NCI-H82 (cell line): ENCODE data around the gene ANXA3.
"Not testable (repeated sequence)": the region's sequence is repeated elsewhere in the genome, so short reads cannot be mapped to it uniquely, and the experiment has no call there.

Experiments
- DNase-seq: peaks from one replicate; lab custom pipeline; 2025; lab: John Stamatoyannopoulos, UW

Gene ANXA3

DNA sequence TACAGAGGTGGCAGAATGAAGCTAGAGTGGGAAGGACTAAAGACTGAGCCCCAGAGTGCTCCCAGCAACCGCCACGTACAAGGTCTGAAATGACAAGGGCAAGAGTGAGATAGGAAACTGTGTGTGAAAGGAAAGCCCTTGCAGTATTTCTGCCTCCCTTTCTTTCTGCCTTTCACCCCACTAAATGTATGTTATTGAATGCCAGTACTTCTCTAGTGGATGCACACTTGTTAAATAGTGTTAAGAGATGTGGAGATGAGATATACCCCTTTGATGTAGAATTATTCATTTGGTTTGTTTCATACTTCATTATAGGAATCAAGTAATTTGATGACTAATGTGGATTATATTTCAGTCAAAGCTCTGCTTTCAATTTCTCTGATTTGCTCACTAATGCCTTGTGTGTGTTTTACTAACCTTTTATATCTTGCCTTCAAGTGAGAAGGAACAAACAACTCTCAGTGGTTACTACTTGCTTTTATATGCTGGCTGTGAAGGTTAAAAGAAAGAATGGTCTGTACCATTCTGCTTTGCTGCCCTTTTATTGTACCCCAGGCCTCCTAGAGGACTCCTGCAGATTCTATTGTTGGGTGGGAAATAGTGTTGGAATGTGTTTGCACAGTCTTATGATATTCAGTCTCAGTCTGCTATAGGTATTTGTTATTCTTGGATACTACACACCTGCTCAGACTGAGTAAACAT lies 8.0 kb upstream of the ANXA3 start:
- DNase-seq = no peak

DNA sequence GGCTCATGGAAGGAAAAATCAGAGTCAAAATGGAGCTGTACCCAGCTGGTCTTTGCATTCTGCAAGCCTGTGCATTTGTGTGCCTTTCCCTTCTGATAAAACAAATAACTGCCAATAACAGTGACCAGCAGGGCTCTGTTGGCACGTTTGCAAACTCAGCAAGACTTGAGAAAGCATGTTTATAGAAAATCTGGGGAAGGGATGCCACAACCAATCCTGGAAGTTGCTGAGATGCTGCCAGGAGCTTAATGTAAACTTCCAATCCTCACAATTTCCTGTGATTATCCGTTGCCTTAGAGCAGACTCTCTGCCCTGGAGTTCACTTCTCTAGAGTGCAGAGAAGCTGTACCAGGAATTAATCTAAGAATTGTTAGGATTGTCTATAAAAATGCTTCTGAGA lies 6.9 kb upstream of the ANXA3 start:
- DNase-seq = no peak

DNA sequence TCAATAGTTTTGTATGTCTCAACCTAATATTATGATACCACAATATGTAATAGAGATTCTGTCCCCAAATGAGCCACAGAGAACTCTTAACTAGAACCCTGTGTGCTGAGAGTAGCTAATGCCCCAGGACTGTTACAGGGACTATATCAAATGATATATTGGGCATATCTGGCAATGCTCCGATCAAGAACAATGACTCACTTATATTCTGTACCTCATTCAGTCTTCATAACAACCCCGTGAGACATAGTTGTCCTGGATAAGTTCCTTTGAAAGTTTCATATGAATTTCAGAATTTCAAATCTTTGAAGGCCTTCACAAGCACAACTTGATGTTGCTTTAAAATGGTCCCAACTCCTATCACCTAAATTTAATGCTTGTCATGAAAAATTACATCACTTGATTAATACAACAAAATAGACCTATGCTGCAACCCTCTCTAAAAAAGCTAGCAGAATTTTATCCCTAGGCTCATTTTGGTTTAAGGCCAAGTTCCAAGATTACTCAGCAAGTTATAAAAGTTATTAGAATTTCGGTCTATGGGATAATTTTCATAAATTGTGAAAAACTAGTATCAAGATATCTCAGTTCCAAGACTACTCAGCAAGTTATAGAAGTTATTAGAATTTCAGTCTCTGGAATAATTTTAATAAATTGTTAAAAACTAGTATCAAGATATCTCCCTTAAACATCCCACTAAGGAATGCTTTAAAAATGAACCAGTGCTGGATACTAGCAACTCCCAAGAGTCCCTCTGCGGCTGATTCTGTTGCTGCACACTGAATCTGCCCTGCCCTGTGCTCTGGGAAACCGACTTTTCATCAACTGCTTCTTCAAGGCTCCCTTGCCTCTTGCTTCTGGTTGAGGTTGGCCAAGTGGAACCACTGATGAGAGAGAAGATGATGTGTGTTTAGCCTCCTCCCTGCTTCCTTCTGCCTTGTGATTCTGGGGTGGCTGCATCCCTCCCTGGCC lies 6.0 kb upstream of the ANXA3 start:
- DNase-seq = no peak

DNA sequence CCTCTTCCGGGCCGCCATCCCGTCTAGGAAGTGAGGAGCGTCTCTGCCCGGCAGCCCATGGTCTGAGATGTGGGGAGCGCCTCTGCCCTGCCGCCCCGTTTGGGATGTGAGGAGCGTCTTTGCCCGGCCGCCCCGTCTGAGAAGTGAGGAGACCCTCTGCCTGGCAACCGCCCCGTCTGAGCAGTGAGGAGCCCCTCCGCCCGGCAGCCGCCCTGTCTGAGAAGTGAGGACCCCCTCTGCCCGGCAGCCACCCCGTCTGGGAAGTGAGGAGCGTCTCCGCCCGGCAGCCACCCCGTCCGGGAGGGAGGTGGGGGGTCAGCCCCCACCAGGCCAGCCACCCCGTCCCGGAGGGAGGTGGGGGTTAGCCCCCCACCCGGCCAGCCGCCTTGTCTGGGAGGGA lies 3.7 kb upstream of the ANXA3 start:
- DNase-seq = not testable (repeated sequence)

DNA sequence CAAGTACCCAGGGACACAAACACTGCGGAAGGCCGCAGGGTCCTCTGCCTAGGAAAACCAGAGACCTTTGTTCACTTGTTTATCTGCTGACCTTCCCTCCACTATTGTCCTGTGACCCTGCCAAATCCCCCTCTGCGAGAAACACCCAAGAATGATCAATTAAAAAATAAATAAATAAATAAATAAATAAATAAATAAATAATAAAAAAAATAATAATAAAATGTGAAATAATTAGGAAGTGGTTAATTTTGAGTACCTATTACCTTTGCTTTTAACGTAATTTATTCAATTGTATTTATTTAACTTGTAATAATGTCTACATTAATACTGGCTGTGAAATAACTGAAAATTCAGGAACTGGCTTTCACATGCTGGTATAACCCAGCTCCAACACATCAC lies 2.7 kb upstream of the ANXA3 start:
- DNase-seq = not testable (repeated sequence)

DNA sequence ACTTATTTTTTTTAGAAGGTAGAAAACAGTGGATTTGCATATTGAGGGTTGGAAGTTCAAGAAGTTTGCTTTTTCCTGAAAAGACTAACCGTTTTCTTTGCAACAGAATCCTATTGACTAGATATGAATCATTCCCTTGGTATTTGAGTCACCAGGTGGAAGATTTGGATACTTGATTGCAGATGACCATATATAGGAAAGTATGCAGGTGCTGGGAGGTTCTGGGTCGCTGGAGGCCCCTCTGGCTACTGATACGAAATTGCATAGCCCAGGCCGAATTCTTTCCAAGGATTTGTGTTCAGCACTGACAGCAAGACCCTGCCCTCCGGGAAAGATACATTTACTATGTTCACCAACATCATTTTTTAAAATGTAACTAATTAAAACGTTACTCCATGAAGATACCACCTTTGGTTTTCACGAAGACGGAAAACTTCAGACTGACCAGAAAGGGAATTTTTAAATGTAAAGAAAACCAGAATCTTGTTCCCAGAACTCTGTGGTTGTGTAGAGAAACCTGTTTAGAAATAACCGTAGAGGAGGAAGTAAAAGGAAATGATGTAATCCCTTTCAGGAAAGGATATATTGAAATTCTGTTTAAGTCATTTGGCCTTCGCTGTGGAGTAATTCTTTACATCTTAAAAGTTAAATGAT lies 946 bp downstream of the ANXA3 start:
- DNase-seq = no peak

DNA sequence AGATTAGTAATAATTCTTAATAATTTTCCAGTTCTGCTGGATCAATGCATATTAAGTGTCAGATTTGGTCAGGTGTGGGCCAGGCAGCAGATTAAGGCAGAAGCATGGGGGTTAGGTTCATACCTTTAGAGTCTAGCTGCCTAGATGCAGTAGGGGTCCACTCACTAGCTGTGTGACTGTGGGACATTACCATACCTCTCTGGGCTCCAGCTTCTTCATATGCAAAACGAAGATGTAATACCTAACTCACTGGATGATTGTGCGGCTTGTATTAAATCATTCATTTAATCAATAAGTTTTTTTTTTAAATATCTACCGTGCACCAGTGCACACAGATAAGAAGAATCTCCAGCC lies 1.4 kb downstream of the ANXA3 start:
- no peak for DNase-seq

DNA sequence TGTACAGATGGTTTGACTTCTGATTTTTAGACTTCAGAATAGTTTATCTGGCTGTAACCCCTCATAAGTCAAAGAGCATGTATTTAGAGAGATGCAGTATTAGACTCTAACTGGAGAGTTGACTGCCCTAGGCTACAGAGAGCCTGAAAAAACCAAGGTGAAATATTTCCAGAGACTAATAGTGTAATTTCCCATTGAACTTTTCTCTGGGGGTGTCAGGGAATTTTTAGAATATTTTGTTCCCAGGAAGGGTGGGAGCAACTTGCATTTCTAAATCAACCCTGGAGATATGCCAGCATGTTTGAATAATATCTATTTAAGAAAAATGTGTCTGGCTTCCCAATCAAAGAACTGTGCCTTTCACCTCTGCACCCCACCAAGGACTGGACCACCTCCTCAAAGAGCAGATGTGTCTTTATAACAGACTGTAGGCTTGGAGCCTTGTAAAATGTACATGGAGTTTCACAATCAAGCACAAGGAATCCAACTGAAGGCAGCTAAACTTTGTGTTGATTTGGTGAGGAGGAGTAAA lies 2.0 kb downstream of the ANXA3 start:
- DNase-seq = no peak

DNA sequence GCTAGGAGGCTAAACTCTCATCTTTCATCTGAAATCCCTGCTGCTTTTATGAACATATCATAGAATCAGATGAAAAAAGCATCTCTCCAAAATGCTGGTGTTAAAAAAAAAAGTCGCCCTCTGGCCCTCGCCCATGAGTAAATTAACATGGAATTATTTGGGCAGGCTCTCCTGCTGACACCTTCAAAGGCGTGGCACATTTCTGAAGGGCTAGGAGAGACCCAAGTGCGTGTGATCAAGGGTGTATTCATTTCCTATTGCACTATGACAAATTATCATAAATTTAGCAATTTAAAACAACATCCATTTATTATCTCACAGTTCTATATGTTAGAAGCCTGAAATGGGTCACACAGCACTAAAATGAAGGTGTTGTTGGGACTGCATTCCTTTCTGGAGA lies 5.1 kb downstream of the ANXA3 start:
- DNase-seq = no peak

DNA sequence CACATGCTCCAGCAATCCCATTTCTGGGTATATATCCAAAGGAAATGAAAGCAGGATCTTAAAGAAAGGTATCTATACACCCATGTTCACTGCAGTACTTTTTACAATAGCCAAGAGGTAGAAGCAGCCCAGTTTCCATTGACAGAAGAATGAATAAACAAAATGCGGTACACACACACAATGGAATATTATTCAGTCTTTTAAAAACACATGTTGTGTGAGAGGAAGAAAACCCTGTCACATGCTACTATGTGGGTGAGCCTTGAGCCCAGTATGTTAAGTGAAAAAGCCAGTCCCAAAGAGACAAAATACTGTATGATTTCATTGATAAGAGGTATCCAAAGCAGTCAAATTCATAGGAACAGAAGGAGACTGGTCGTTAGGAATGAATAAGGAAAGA lies 6.3 kb downstream of the ANXA3 start:
- DNase-seq = no peak

DNA sequence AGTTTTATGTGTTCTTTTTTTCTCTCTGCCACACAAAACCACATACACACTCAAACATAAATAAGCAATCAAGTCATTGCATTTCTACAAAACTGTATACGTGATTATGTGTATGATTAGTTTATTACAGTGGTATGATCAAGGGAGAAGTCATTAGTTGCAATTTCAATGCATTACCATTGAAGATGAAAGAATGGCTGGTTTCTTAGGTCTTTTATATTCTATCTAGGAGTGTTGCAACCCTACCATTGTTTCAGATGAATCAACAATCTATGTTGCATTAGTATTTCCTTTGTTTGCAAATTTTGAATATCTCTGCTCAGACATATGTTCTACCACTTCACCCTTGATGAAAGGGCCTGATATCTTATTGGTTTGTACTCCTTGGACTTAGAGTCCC lies 6.8 kb downstream of the ANXA3 start:
- no peak for DNase-seq

DNA sequence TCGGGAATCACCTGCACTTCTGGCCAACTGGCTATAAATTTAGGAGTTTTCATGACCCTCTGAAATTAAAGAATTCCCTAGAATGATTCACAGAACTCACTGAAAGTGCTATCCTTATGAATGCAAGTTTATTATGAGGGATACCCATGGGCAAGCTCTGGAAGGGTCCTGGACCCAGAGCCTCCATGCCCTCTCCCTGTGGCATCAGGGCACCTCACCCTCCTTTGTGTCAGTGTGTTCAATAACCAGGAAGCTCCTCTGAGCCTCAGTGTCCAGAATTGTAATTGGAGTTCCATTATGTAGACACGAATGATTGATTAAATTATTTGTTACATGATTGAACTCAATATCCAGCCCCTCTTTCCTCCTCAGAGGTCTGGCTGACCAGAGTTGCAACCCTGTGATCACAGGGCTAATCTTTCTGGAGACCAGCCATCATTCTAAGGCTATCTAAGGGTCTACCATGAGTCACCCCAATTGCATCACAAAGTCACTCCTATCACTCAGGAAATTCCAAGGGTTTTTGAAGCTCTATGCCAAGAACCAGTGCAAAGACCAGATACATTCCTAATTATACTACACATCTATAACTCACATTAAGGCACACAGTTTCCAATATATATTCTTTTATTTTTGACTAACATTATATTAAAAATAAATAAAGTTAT lies 8.9 kb downstream of the ANXA3 start:
- DNase-seq = no peak

DNA sequence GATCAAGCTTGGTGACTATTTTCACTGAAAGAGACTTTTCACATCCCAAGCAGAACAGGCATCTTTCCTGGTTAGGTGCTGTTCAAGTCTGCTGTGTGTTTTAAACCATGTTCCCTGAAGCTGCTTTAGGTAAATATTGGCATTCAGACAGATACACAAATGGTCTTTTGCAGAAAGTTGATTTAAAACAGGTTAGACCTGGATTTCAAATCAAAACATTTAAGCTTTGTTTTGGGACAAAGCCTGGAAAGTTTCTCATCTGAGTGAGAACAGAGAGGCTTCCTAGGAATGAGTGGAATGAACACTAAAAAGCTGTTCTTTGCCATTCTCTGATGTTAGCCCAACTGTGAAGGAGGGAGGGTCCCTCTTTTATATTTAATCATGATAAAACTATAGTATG lies 10.1 kb downstream of the ANXA3 start:
- DNase-seq = no peak

DNA sequence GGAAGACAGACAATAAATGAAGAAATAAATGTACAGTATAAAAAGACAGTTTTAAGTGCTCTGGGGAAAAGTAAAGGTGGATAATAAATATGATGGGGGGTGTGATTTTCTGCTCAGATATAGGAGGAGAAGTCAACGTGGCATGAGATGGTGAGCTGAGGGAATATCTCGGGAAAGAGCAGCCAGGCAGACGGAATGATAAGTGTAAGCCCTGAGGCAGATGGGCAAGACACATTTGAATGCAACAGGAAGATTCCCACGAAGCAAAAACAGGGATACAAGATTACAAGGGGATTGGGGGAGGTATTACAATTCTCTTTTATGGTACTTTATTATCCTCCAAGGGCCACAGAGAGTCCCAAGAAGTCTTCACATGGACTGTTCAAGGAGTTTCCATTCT lies 11.1 kb downstream of the ANXA3 start:
- DNase-seq = peak; percentile 48

DNA sequence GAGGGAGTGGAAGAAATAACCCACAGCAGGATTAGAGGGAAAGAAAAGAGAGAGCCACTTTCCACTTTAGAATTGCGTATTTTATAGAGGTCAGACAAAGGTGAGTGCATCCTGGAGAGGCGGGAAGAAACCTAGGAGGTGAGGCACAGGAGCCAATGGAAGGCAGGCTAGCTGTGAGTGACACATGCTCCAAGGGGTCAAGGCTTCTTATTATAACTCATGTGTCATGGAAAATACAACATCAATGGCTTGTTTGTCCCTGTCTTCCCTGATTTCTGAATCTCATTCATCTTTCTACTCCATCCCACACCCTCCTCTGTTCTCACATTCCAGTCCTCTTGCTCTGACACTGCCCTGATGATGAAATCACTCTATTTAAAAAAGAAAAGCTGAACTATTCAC lies 14.4 kb downstream of the ANXA3 start:
- no peak for DNase-seq

DNA sequence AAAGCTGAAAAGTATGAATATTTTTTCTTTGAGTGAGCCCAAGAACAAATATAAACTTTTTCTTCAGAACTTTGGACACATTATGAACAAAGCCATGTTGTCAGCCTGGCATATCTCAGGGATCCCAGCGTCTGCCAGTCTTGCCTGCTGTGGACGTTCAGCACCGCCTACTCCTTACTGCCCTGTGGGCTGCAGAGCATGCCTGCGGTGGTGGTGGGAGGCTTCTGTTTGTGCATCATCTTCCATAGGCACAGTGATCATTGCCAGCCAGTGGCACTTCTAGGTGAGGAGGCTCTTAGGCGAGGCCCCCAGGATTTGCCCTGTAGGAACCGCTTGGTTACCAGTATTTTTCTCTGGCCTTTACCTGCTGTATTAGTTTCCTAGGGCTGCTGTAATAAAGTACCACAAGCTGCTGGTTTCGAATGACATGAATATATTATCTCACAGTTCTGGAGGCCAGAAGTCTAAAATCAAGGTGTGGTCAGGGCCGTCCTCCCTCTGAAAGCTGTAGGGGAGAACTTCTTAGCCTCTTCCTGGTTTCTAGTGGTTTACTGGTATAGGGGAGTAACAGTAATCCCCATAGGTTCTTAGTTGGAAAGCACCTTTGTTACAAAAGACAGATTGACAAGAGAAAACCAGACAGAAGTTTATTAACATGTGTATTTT lies 15.4 kb downstream of the ANXA3 start:
- no peak for DNase-seq

DNA sequence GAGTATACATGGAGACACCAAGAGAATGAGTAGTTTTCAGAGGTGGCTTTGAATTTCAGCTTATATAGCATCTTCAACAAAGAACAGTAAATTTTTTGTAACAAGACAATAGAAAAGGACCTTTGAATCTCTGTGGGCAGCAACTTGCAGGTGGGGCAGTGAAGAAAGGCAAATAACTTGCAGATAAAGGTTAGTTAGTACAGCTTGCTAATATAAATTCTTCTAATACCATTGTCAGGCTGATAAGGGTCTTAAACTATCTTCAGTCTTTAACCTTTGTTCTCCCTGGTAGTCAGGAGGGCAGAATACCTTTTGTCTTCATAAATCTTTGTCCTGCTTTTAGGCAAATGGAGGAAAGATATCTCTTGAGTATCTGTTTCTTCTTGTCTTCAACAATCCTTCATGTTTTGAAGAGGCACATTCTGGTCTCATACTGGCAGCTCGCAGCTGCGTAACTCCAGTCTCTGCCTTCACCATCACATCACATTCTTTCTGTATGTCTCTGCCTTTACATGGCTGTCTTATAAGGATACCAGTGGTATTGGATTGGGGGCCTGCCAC lies 16.0 kb downstream of the ANXA3 start:
- DNase-seq = no peak

DNA sequence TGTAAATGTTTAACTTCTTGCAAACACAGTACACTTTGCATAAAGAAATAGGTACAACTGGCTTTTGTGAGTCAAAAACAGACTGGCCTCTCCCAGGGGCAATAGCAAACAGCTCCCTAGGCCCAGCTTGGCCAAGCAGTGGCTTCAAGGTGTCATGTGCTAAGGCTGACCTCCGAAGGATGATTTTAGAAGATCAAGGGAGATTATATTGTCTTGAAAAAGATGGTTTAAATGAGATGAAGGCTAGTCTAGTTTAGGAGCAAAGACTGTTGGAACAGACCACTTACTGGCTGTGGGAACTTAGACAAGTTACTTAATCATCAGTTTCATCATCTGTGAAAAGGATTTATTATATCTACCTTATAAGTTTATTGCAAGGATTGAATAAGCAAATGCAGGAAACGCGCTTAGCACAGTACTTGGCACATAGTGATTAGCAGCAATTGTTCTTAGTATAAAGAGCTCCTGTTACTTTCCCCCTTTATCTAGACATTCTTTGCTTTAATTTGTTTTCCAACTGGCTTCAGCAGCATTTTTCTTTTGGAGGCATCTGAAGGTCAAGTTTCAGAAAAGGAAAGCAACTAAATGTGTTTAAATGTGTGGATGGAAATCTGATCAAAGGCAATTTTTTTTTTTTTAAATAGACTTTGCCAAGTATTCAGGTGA lies 17.2 kb downstream of the ANXA3 start:
- DNase-seq = no peak

DNA sequence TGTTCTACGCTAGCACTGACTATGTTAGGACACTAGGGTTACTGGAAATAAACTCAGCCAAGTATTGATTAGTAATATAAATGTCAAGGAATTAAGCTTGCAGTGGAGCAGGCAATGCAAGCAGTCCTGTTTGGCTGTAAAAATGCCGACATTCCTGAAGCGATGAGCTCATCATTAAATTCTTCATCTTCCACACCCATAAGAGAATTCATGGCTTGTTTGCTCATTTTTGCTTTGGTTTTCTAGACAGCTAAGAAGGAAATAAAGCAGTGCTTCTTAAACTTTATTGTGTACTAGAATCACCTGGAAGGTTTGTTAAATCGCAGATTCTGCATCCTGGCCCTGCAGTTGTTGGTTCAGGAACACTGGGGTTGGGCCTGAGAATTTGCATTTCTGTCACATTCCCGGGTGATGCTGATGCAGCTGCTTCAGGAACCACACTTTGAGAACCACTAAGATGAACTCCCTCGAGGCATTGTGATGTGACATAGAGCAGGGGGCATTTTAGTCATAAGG lies 17.8 kb downstream of the ANXA3 start:
- DNase-seq = no peak

DNA sequence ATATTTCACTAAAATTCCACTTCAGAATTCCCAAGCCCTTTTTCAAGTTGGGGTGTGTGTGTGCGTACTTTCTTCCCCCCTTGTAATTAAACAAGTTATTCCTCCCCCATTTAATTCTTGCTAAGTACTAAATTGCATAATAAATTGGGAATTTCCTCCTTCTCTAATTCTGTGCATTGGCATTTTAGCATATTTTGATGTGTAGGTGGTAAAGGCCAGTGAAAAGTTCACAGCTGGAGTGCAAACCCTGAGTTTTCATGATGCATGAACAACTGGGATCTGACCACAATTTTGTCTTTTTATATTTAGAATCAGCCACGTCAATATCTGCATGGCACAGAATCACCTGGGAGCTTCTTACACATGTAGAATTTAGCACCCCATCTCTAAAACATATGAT lies 18.5 kb downstream of the ANXA3 start:
- DNase-seq = no peak

DNA sequence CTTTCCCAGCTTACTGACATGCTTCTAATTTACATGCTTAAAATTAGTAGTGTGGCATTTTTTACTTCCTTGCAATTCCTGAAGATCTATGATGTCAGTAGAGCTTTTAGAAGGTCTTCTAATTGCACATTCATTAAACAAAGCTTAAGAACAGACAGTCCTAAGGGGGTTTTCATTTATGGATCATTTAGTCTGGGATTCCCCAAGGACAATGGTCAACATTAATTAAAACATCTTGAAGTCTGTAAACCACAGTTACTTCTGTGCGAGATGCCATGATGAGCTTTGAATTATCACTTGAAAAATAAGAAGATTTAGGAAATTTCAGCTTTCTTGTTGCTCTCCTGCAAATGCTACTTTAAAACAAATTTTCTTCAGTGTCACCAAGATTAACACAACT lies 20.2 kb downstream of the ANXA3 start:
- DNase-seq = no peak
